ENCODE results near the gene GRK5. TPM values are rescaled to one million over a fixed set of nuclear protein-coding genes. Genes with fewer than 3 reads are reported as not detected.

The GRK5 gene
- total RNA-seq, 1 experiment from 2014 or later, result 29.0 TPM

- CTCF ChIA-PET, result no interaction called here
- intact Hi-C loops (cut with micrococcal nuclease; ENCODE audit: unreplicated experiment), result no loop called here
- ATAC-seq, result peak; percentile 44; the same call in 1 of the 2 replicates
Observed at GRCh38 chr10:119449760-119450461, 242.5 kb downstream of the GRK5 start.

GRCh38 chr10:119450606-119451299 is 243.4 kb downstream of the GRK5 start:
- intact Hi-C loops (cut with micrococcal nuclease; ENCODE audit: unreplicated experiment) (no loop called here), in situ Hi-C loops (cut with HindIII; ENCODE audit: low pct_unique_long_range_greater_than_20kb, low sequenced_read_pairs) (no loop called here)
- ChIA-PET CTCF (no interaction called here), POLR2A (no interaction called here)
- BruUV-seq (replicated peaks), result no TSS peak
- Histone ChIP-seq H3K9me3 (ENCODE audit: control insufficient read depth, insufficient read depth, low read depth, low read length) (no peaks in the 10 kb centered on the region), H3K27ac (ENCODE audit: low read length) (no peak overlapping the region), H3K36me3 (ENCODE audit: control insufficient read depth, insufficient read depth, low read length) (no peaks in the 10 kb centered on the region), H3K4me1 (ENCODE audit: control insufficient read depth, insufficient read depth, low read length) (peaks cover 9% of the 10 kb centered on the region), H3K4me3 (ENCODE audit: low read depth in 2 of 2, low read length in 2 of 2) (no peak overlapping the region), H3K27me3 (ENCODE audit: control insufficient read depth, insufficient read depth, low read length) (no peaks in the 10 kb centered on the region)
- DNase-seq (ENCODE audit: low read depth, low spot score) (no peak), ATAC-seq (no peak)
- TF ChIP-seq REST (IDR thresholded peaks at IDR 0.05; ENCODE audit: insufficient read depth in 1 of 2, low read depth in 2 of 2, low read length in 1 of 2), result no peak
- TF ChIP-seq CTCF (IDR thresholded peaks at IDR 0.05), result no peak
- TF ChIP-seq POLR2AphosphoS5 (IDR thresholded peaks at IDR 0.05; ENCODE audit: low read depth, low read length), result no peak
- no peak for TF ChIP-seq SIN3A (IDR thresholded peaks at IDR 0.05; ENCODE audit: borderline replicate concordance, insufficient read depth, low read depth, low read length)

More at GRCh38 chr10:119449760-119450461, 242.5 kb downstream of the GRK5 start:
- peaks cover 9% of the 10 kb centered on the region for H3K4me1 ChIP-seq (ENCODE audit: control insufficient read depth, insufficient read depth, low read length)
- H3K4me3 ChIP-seq (ENCODE audit: low read depth in 2 of 2, low read length in 2 of 2), result no peak overlapping the region
- no peak overlapping the region for H3K27ac ChIP-seq (ENCODE audit: low read length)
- no peak for DNase-seq (ENCODE audit: low read depth, low spot score)
- no peaks in the 10 kb centered on the region for H3K36me3 ChIP-seq (ENCODE audit: control insufficient read depth, insufficient read depth, low read length)
- H3K27me3 ChIP-seq (ENCODE audit: control insufficient read depth, insufficient read depth, low read length), result no peaks in the 10 kb centered on the region
- in situ Hi-C loops (cut with HindIII; ENCODE audit: low pct_unique_long_range_greater_than_20kb, low sequenced_read_pairs), result no loop called here
- no peaks in the 10 kb centered on the region for H3K9me3 ChIP-seq (ENCODE audit: control insufficient read depth, insufficient read depth, low read depth, low read length)
- POLR2A ChIA-PET, result no interaction called here
- BruUV-seq (replicated peaks), result no TSS peak
- TF ChIP-seq SIN3A (IDR thresholded peaks at IDR 0.05; ENCODE audit: borderline replicate concordance, insufficient read depth, low read depth, low read length) (no peak), CTCF (IDR thresholded peaks at IDR 0.05) (no peak), POLR2AphosphoS5 (IDR thresholded peaks at IDR 0.05; ENCODE audit: low read depth, low read length) (no peak), REST (IDR thresholded peaks at IDR 0.05; ENCODE audit: insufficient read depth in 1 of 2, low read depth in 2 of 2, low read length in 1 of 2) (no peak), TCF7L2 (IDR thresholded peaks at IDR 0.05; ENCODE audit: low read depth, low read length) (no peak)

All from Panc1 (cell line).